NT2/D1 (cell line): ENCODE results near the gene NOP16.
A peak's percentile ranks its signal among the peaks of the same experiment; 100 is the strongest.

ENCODE experiments used
- DNase-seq: peaks from one replicate; pipeline ENCODE4 v3.0.0-alpha.2; 2011; ENCODE audit warnings: low read depth, low spot score
- H3K27me3 ChIP-seq: 2 replicates; pipeline ENCODE4 v1.6.0; 2011; ENCODE audit warnings: mild to moderate bottlenecking; ENCODE audit not compliant: insufficient read length, insufficient read depth
- H3K36me3 ChIP-seq: 2 replicates; pipeline ENCODE4 v1.6.1; 2011; ENCODE audit warnings: mild to moderate bottlenecking, low read length, mixed read lengths; ENCODE audit not compliant: insufficient read depth, insufficient read length
- H3K4me1 ChIP-seq: 2 replicates; pipeline ENCODE4 v1.5.1; 2011; ENCODE audit not compliant: insufficient read depth, insufficient read length
- H3K4me3 ChIP-seq: 2 replicates; pipeline ENCODE4 v1.5.1; 2011; ENCODE audit warnings: low read depth; ENCODE audit not compliant: insufficient read length
- H3K9ac ChIP-seq: 2 replicates; pipeline ENCODE4 v1.6.0; 2011; ENCODE audit warnings: low read depth; ENCODE audit not compliant: insufficient read length
- H3K9me3 ChIP-seq: 2 replicates; pipeline ENCODE4 v1.5.1; 2011; ENCODE audit warnings: mild to moderate bottlenecking, low read length; ENCODE audit not compliant: insufficient read depth
- SUZ12 ChIP-seq: IDR thresholded peaks from 2 replicates; pipeline ENCODE4 v1.6.1; 2011; ENCODE audit not compliant: insufficient read length, insufficient read depth; ENCODE audit errors: extremely low read depth
- YY1 ChIP-seq: IDR thresholded peaks from 2 replicates; pipeline ENCODE4 v1.6.1; 2011; ENCODE audit not compliant: insufficient read length, insufficient read depth
- ZNF274 ChIP-seq: IDR thresholded peaks from 2 replicates; pipeline ENCODE4 v1.6.1; 2011; ENCODE audit warnings: mild to moderate bottlenecking, low read depth, low read length

NOP16 gene

DNA sequence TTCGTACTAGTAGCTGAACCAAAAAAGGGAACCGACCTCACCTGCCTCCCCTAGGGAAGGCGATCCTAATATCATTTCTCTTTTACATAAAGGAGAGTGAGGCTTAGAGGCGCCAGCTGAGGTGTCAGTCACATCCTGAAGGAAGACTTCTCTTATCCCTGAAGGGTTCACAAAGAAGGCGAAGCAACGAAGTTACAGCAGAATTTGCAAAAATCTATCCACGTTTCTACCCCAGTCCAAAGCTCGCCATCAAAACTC, 26.2 kb downstream of the NOP16 start:
- peaks cover 50% of the 10 kb centered on the region for H3K27me3 ChIP-seq
- peak overlapping the region; percentile 36 for H3K9ac ChIP-seq
- H3K4me1 ChIP-seq, result peaks cover 6% of the 10 kb centered on the region
- peak overlapping the region; percentile 90 for H3K4me3 ChIP-seq
- peaks cover 26% of the 10 kb centered on the region for H3K36me3 ChIP-seq
- no peaks in the 10 kb centered on the region for H3K9me3 ChIP-seq
- TF ChIP-seq YY1 (no peak), SUZ12 (no peak), ZNF274 (no peak)
- DNase-seq, result no peak

DNA sequence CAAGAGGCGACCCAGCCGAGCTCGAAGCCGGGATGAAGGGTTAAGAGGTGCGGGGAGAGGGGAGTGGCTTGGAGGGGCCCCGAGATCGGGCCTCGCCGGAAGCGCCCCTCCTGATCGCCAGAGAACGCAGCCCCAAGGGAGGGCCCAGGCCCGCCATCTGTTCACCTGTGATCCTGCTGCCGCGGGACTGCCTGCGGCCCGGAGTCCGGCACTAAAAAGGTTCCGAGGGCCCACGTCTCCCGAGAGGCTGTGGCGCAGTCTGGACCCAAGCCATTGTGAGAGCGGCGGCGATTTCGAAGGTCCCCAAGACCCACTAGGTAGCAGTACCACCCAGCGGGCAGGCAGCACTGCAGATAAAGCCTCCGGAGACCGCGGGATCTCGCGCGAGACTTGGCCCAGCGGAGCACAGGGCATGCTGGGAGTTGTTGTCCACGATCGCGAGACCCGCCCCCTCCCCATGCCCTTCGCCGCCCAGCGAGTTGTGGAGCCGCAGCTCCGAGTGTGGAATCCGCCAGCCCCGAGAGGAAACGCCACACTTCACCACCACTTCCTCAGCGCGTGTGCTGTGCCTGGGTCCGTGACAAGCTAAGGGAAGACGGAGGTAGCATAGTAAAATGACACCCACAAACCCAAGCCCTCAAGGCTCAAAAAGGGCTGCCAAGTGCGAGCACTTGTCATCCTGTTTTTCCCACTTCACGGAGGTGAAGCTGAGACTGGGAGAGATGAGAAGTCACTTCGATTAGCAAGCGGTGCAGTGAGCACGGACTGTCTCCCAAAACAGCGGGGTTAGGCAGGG, 26.8 kb downstream of the NOP16 start, which contains the start of gene KIAA1191:
TSS of gene KIAA1191 (minus strand) at position 328 of the 796 bp plus-strand sequence. CDS start 2,256 bp downstream, outside the sequence.
- Histone ChIP-seq H3K4me1 (peaks cover 6% of the 10 kb centered on the region), H3K36me3 (peaks cover 27% of the 10 kb centered on the region), H3K9ac (peak within 1 kb of the TSS; percentile 93), H3K27me3 (peaks cover 48% of the 10 kb centered on the region), H3K9me3 (no peaks in the 10 kb centered on the region), H3K4me3 (peak within 1 kb of the TSS; percentile 90)
- DNase-seq, result peak; percentile 66
- TF ChIP-seq ZNF274, result no peak
- TF ChIP-seq SUZ12, result no peak
- TF ChIP-seq YY1, result no peak

DNA sequence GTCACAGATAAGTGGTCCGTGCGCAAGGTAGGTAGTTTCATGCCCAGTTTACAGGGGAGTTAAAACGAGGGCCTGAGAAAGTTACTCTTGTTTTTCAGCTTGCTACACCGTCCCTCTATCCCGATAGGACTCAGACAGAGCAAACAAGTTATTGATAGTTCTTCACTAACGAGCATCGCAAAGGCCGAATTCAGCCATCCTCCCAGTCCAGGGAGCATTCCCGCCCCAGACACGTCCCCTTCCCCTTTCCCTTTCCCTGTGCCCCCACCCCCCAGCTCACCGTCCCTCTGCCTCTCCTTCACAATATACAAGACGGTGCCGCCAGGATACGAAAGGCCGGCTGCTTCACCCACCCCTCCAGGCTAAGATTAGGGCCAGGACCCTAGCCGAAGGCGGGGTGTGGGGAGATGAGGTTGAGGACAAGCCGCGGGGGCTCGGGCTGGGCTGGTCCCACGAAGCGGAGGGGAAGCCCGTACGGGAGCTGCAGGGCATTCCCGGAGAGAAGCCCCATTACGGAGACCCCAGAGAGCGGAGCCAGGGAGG, 27.4 kb downstream of the NOP16 start:
- TF ChIP-seq YY1, result no peak
- TF ChIP-seq ZNF274, result no peak
- TF ChIP-seq SUZ12, result no peak
- Histone ChIP-seq H3K9ac (peak overlapping the region; percentile 93), H3K4me3 (peak overlapping the region; percentile 90), H3K4me1 (peaks cover 6% of the 10 kb centered on the region), H3K36me3 (peaks cover 30% of the 10 kb centered on the region), H3K9me3 (no peaks in the 10 kb centered on the region), H3K27me3 (peaks cover 41% of the 10 kb centered on the region)
- no peak for DNase-seq

DNA sequence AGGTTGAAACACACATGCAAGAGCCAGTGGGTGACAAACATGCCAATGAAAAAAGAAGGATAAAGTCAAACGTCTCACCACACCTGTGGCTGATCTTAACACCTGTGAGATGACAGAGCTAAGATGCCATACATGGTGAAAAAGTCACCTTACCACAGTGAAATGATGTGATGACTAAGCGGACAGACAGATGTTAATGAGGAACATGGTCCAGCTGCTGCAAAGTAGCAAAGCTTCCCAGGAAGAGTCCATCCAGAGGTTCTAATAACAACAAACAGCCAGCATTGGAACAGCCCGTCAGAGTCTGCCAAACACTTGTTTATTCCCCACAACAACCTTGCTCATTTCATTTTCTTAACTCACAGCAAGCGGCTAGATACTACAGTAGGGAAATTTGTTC, 28.7 kb downstream of the NOP16 start:
- DNase-seq, result no peak
- Histone ChIP-seq H3K27me3 (peaks cover 28% of the 10 kb centered on the region), H3K9me3 (no peaks in the 10 kb centered on the region), H3K4me3 (no peak overlapping the region), H3K9ac (no peak overlapping the region), H3K36me3 (peaks cover 44% of the 10 kb centered on the region), H3K4me1 (peaks cover 3% of the 10 kb centered on the region)
- TF ChIP-seq SUZ12 (no peak), YY1 (no peak), ZNF274 (no peak)

DNA sequence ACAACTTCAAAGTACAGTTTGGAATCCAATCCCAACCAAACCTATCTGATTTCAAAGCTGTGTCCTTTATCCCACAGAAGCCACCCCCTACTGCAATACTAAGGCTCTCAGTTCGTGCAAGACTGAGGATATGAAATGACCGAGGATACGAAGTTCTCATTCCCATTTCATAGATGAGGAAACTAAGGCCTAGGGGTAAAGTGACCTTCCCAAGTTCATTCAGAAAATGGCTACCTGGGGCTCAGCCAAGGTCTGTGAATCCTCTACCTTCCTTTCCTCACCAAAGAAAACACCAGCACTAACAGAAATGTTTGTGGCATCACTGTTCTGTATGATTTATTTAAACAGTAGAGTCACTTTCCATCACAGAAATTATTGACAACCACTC, 32.2 kb downstream of the NOP16 start:
- Histone ChIP-seq H3K4me1 (peaks cover 3% of the 10 kb centered on the region), H3K4me3 (no peak overlapping the region), H3K27me3 (no peaks in the 10 kb centered on the region), H3K36me3 (peaks cover 77% of the 10 kb centered on the region), H3K9ac (no peak overlapping the region), H3K9me3 (no peaks in the 10 kb centered on the region)
- TF ChIP-seq ZNF274, result no peak
- no peak for TF ChIP-seq YY1
- TF ChIP-seq SUZ12, result no peak
- no peak for DNase-seq

DNA sequence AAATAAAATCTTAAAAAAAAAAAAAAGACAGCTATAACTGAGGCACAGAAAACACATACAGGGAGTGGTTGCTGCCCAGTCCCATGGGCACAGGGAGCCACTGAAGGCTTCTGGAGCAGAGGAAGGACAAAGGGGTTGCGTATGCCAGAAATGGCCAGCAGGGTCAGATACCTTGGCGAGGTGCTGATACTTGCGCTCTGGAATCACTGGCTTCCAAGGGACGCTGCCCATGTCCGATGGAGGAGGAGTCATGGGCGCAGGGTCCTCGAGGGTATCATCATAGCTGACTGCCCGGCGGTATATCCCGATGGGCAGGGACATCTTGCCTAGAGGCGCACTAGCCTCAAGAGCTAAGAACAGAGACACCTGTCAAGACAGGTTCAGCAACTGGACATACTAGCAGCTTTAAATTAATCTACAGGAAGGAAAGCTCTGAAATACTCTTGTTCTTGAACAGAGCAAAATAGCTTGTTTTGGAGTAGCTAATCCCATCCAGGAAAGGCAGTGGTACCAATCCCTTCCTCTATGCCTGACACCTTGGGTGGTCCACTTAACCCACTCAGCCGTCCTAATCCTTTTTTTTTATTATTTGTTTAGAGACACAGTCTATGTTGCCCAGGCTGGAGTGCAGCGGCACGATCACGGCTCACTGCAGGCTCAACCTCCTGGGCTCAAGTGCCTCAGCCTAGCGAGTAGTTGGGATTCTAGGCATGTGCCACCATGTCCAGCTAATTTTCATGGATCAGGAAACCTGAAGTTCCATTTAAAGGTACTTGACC, 32.8 kb downstream of the NOP16 start:
- DNase-seq, result no peak
- Histone ChIP-seq H3K9me3 (no peaks in the 10 kb centered on the region), H3K4me3 (no peak overlapping the region), H3K36me3 (peaks cover 81% of the 10 kb centered on the region), H3K4me1 (peaks cover 3% of the 10 kb centered on the region), H3K9ac (no peak overlapping the region), H3K27me3 (no peaks in the 10 kb centered on the region)
- TF ChIP-seq ZNF274 (no peak), SUZ12 (no peak), YY1 (no peak)

DNA sequence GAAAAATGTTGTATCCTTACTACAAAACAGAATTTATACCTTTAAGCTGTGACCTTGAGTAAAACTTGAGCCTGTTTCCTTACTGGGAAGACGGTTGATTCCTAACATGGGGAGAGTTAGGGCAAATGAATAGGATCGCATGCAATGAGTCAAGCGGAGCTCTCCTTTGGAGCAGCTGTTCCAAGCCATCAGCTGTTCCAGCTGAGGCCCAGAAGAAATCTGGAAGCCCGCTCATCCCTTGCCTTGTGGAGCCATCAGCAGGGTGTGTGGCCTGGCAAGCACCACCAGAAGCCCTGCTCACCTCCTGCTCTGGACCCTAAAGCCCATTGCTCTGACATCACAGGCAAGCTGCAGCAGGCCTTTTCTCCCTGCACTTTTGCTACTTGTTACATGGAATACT, 34.9 kb downstream of the NOP16 start:
- no peak for DNase-seq
- Histone ChIP-seq H3K27me3 (no peaks in the 10 kb centered on the region), H3K9ac (no peak overlapping the region), H3K9me3 (no peaks in the 10 kb centered on the region), H3K4me3 (no peak overlapping the region), H3K4me1 (no peaks in the 10 kb centered on the region), H3K36me3 (peaks cover 93% of the 10 kb centered on the region)
- TF ChIP-seq SUZ12 (no peak), ZNF274 (no peak), YY1 (no peak)
